Inflammatory macrophage treated with lipopolysaccharide for 1 hour (primary cell): Measurements from ENCODE around the gene GRIK4.
A peak's percentile ranks its signal among the peaks of the same experiment; 100 is the strongest.

Source experiments
- DNase-seq, 2 donors: peaks; one replicate each; pipeline ENCODE4 v3.0.0-alpha.2; 2020 to 2022

GRIK4 gene

GRCh38 chr11:120819003-120819402 is 307.5 kb downstream of the GRIK4 start:
- no peak for DNase-seq

DNA sequence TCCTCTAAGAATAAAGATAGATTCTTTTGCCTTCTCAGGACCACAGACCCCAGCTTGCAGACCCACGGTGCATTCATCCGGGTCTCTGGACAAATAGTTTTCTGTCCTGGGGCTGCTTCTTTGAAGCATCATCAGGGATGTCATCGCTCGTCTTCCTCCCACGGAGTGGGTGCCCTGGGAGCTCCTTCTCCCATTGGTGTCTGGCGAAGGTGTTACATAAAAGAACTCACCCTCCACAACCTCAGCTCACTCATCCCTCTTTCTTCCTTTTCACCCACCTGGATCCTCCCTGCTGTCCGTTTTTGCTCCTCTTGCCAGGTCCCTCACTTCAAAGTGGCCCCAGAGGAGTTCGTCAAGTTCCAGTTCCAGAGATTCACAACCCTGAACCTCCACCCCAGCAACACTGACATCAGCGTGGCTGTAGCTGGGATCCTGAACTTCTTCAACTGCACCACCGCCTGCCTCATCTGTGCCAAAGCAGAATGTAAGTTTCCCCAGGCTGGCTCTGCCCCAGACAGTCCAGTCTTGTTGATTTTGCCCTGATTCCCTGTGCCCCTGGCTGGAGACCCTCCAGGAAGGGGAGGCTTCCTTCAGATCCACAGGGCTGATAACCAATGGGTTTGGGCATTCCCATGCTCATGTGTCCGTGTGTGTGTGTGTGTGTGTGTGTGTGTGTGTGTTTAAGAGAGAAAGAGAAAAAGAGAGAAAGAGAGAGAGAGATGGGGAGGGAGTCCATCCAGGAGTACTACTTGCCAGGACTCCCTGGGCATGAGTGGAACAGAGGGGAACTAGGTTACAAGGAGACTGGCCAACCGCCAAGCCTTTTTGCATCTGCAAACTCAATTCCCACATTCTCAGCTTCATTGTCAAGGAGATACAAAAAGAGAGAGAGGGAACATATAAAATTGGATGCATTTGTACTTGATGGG is 308.2 kb downstream of the GRIK4 start:
- no peak for DNase-seq

GRCh38 chr11:120823159-120823558 is 311.6 kb downstream of the GRIK4 start:
- no peak for DNase-seq

- DNase-seq: no peak
Observed at GRCh38 chr11:120824242-120824641, 312.7 kb downstream of the GRIK4 start.

DNA sequence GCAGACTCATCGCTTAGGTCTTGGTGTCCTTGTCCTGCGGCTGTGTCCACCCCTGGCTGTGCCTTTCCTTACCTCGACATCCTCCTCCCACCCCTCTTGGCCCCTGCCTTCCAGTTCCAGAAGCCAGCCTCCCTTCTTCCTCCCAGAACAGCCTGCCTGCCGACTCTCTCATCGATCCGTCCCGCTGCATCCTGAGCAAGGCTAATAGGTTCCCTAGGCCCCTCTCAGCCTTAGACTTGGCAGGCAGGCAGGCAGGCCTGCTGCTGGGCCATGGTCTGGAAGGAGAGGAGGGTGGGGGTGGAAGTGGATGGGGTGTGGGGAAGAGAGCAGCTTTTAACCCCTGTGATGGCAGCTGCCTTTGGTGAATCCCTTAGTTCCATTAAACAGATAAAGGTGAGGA is 315.6 kb downstream of the GRIK4 start:
- no peak for DNase-seq

DNA sequence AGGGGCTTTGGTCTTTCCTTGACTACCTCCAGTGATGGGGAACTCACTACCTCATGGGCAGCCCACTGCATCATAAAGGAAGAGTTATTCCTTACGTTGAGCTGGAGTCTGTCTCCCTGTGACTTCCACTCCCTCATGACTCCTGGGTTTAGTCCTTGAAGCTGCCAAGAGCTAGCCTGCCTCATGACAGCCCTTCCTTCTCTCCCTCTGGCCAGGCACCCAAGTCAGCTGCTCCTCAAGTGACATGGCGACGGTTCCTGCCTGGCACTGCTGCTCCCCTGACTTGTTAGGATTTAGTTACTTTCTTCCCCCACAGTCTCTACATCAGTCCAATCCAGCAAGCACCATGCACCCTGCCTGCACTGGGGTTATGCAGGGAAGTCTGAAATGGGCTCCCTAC is 316.3 kb downstream of the GRIK4 start:
- no peak for DNase-seq

DNA sequence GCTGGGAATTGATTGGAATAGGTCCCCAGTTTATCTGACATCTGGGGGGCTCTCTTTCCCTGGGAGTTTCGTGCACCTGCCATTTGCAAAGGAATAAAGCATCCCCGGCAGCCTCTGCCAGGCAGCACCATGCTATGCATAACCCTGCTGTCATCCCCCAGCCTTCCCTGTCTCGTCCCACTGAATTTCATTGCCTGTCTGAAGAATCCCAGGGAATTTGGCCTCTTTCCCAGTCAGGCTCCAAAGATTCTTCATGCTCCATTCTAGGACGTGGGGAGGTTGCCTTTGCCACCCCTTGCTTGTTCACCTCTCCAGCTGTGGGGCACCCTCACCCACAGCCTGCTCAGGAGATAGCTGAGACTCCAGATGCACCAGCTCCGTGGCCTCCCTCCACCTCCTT is 317.3 kb downstream of the GRIK4 start:
- no peak for DNase-seq

- no peak for DNase-seq
Observed at GRCh38 chr11:120830085-120830620, 318.6 kb downstream of the GRIK4 start.

- no peak for DNase-seq
Observed at GRCh38 chr11:120832481-120833238, 321.1 kb downstream of the GRIK4 start.

- DNase-seq: no peak
Observed at GRCh38 chr11:120834686-120835210, 323.2 kb downstream of the GRIK4 start.

DNA sequence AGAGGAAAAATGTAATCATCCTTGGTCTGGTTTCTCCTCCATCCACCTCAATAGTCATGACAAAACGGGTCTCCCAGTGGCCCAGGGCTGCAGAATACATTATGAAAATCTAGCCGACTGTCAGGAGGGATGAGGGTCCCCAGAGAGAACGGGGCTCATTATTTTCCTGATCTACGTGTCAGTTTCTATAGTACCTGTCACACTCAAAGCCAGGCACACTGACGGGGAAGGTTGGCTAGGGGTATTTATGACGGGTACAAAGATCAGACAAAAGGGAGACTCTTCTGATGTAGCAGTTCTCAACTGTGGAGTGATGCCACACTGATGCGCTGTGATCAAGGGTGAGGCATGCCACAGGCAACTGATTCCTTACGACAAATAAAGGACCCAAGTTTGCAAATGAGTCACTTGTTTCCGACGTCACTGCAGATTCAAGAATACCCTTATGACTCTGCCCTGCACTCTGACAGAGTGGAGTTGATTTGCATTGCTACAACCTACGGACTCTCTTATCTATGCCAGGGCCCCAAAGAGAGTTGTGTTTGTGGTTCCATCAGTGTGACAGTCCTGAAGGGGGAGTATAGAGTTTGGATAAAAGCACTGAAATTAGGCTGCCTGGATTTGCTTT is 324.2 kb downstream of the GRIK4 start:
- DNase-seq: no peak

DNA sequence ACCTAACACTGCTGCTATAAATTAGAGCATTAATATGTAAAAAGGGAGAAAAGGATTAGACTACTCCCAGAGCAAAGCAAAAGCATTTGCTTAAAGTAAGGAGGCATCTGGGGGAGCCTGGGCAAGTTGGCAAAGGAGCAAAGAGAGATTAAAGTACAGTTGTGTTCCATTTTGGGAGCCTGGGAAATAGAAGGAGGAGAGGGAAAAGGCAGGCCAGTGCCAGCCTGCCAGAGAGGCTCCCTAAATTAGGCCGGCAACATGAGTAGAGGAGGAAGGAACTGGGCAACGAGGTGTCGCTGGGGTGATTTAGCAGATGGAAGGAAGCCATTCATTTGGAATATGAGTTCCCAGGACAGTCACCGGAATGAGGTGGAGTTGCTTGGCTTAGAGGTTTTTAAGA is 326.1 kb downstream of the GRIK4 start:
- no peak for DNase-seq

- DNase-seq: no peak
Observed at GRCh38 chr11:120839201-120839600, 327.7 kb downstream of the GRIK4 start.

DNA sequence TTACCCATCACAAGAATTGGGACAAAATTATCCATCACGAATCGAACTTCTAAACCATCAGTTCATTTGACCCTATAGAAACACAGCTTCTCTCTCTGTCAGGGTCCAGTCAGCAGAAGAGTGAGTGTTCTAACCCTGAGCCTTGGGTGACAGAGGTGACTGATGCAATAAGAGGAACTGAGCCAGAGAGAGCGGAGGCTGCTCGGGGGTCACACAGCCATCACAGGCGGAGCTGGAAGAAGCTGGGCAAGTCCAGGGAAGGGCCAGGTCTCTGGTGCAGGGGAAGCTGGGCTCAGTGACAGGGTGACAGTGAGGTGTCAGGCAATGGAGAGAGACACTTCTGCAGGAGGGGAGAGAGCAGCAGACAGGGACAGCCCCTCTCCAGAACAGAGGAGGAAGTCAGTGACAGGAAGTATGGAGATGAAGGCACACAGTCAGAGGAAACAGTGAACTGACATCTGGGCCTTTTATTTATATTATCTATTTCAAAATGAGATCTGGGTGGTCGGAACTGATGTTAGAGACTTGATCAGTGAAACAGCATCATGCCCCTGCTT is 328.4 kb downstream of the GRIK4 start:
- peak; percentile 58 to 67 for DNase-seq

DNA sequence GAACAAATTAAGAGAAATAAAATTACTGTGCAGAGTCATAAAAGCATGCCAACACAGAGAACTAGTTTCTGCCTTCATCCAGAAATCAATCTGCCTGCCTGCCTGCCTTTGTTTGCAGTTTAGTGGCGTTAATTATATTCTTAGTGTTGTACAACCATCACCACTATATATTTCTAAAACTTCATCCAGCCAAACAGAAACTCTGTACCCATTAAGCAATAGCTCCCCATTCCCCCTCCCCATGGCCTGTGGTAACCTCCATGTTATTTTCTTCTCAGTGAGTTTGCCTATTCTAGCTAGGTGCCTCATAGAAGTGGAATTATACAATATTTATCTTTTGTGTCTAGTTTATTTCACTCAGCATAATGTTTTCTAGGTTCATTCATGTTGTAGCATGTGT is 329.1 kb downstream of the GRIK4 start:
- DNase-seq: no peak

- no peak for DNase-seq
Observed at GRCh38 chr11:120841074-120841473, 329.5 kb downstream of the GRIK4 start.

DNA sequence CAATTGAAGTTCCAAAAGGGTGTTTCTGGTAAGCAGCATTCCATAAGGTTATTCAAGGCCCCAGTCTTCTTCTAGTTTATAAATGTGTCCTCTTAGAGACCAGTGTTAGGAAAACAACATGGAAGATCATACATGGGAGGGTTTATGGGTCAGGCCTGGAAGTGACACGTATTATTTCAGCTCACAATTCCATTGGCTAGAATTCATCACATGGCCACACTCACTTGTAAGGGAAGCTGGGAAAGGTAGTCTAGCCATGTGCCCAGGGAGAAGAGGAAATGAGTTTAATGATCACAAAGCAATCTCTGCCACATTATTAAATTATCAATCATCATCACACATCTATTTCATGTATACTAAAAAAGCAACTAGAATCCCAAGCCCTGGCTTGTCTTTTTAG is 330.6 kb downstream of the GRIK4 start:
- no peak for DNase-seq

DNA sequence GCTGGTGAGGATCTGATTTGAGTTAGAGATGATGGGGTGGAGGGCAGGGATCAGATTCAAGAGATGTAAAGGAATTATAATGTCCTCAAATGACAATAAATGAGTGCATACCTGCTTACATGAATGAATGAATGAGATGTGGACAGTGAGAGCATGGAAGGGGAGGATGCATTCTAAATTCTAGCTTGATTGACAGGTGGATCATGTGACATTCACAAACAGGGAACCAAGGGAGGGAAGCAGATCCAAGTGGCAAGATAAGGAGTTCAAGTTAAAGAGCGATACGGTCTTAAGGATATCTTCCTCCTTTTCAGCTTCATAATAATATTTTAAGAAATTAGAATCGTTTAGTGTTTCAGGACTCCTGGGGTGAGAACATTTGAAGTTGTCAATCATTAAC is 341.9 kb downstream of the GRIK4 start:
- no peak for DNase-seq

DNA sequence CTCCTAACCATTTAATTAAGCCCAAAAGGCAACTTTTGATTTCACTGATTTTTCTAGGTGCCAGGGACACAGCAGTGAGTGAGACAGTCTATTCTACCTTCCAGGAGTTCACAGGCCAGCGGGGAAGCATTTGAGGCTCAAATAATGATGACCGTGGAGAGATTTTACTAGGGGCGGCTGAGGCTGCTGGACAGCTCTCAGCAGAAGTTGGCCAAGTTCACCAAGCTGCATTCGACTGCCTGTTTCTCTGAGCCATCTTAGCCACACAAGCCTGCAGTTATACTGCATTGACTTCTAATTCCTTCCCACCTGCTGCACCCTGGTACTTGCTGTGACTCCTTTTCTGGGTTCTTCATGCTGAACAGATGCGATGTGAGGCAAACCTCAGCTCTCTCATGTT is 343.4 kb downstream of the GRIK4 start:
- DNase-seq: no peak

GRCh38 chr11:120857508-120857907 is 346.0 kb downstream of the GRIK4 start:
- DNase-seq: no peak

DNA sequence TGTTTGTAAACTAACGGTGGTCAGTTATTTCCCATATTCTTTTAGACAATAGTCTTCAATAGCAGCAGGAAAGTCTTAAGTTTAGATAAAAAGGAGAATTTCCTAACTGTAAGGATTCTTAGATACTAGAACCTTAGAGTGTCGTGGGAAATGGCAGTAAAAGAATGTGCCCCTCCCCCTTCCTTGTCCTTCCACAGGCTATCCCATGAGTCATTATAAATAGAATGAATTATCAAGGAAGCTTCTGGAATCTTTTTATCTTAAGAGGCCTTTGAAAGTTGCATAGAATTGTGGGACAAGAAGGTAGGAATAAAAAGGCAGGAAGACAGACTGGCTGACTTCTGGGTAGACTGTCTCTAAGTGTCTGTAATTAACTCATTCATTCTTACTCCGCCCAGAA is 347.2 kb downstream of the GRIK4 start:
- DNase-seq: no peak

- no peak for DNase-seq
Observed at GRCh38 chr11:120859552-120860295, 348.2 kb downstream of the GRIK4 start.
